GM21576 (cell line): ENCODE data around the gene STRIP1.
"Not testable (repeated sequence)": the region's sequence is repeated elsewhere in the genome, so short reads cannot be mapped to it uniquely, and the experiment has no call there.

Experiments used
- ATAC-seq: cut with Tn5 transposase; IDR thresholded peaks from one replicate; pipeline ENCODE4 v1.9.1; 2021; ENCODE audit warnings: mild to moderate bottlenecking, moderate library complexity; ENCODE audit not compliant: unreplicated experiment

Gene STRIP1

GRCh38 chr1:110068646-110069403, 34.4 kb downstream of the STRIP1 start:
- no peak for ATAC-seq

GRCh38 chr1:110069404-110070281, 35.2 kb downstream of the STRIP1 start:
- ATAC-seq: no peak

- ATAC-seq: no peak
Observed at GRCh38 chr1:110070282-110070669, 35.9 kb downstream of the STRIP1 start.

GRCh38 chr1:110070671-110071242, 36.3 kb downstream of the STRIP1 start, which contains the start of gene ALX3:
Gene ALX3, minus strand, starts transcription at chr1:110070672. Its CDS starts 60 bp downstream, at chr1:110070612.
- no peak for ATAC-seq

GRCh38 chr1:110074166-110074565, 39.7 kb downstream of the STRIP1 start:
- ATAC-seq: no peak

- no peak for ATAC-seq
Observed at GRCh38 chr1:110076789-110077500, 42.5 kb downstream of the STRIP1 start.

- ATAC-seq: not testable (repeated sequence)
Observed at GRCh38 chr1:110079995-110080394, 45.6 kb downstream of the STRIP1 start.

- no peak for ATAC-seq
Observed at GRCh38 chr1:110081061-110081460, 46.6 kb downstream of the STRIP1 start.

- no peak for ATAC-seq
Observed at GRCh38 chr1:110082477-110082876, 48.1 kb downstream of the STRIP1 start.

- ATAC-seq: no peak
Observed at GRCh38 chr1:110083061-110083865, 48.8 kb downstream of the STRIP1 start.

- ATAC-seq: no peak
Observed at GRCh38 chr1:110083866-110084226, 49.4 kb downstream of the STRIP1 start.

- no peak for ATAC-seq
Observed at GRCh38 chr1:110084227-110085078, 50.0 kb downstream of the STRIP1 start.

GRCh38 chr1:110085671-110086070, 51.2 kb downstream of the STRIP1 start:
- no peak for ATAC-seq

GRCh38 chr1:110086961-110087360, 52.5 kb downstream of the STRIP1 start:
- no peak for ATAC-seq

GRCh38 chr1:110087812-110088738, 53.7 kb downstream of the STRIP1 start:
- peak; percentile 62 for ATAC-seq

- ATAC-seq: no peak
Observed at GRCh38 chr1:110088739-110089316, 54.4 kb downstream of the STRIP1 start.

GRCh38 chr1:110089561-110090275, 55.3 kb downstream of the STRIP1 start:
- no peak for ATAC-seq
